CD4-positive, alpha-beta T cell treated with Interleukin-6 for 4 hours (primary cell): ENCODE data around the gene FURIN.
A peak's percentile ranks its signal among the peaks of the same experiment; 100 is the strongest.
"Not testable (repeated sequence)": the region's sequence is repeated elsewhere in the genome, so short reads cannot be mapped to it uniquely, and the experiment has no call there.

Experiments used
- DNase-seq: peaks from one replicate; pipeline ENCODE4 v3.0.0-alpha.2; 2020; ENCODE audit warnings: mixed read lengths

The FURIN gene

GRCh38 chr15:90918034-90918788 lies 49.8 kb downstream of the FURIN start:
- no peak for DNase-seq

- no peak for DNase-seq
These were observed 50.4 kb downstream of the FURIN start for GRCh38 chr15:90918835-90919234.

- DNase-seq, result no peak
These were observed 53.5 kb downstream of the FURIN start for GRCh38 chr15:90921887-90922286.

- DNase-seq, result not testable (repeated sequence)
These were observed 54.4 kb downstream of the FURIN start for GRCh38 chr15:90922712-90923322.

GRCh38 chr15:90924375-90924774 lies 56.0 kb downstream of the FURIN start:
- DNase-seq, result no peak

- DNase-seq, result not testable (repeated sequence)
These were observed 58.4 kb downstream of the FURIN start for GRCh38 chr15:90926766-90927165.

GRCh38 chr15:90928106-90928505 lies 59.7 kb downstream of the FURIN start:
- DNase-seq, result not testable (repeated sequence)

GRCh38 chr15:90929246-90930019 lies 61.0 kb downstream of the FURIN start:
- DNase-seq, result no peak

GRCh38 chr15:90930861-90931574 lies 62.6 kb downstream of the FURIN start:
- DNase-seq, result no peak

GRCh38 chr15:90931575-90931827 lies 63.1 kb downstream of the FURIN start:
- no peak for DNase-seq

- DNase-seq, result peak; percentile 92
These were observed 63.7 kb downstream of the FURIN start, which contains the start of gene HDDC3 for GRCh38 chr15:90931828-90932659. TSS of gene HDDC3 (minus strand) at chr15:90932549. CDS start at chr15:90932540, 9 bp downstream.

GRCh38 chr15:90932660-90932991 lies 64.2 kb downstream of the FURIN start:
- no peak for DNase-seq
